Activated CD8-positive, alpha-beta memory T cell treated with anti-CD3 and anti-CD28 coated beads, Interleukin-2, amount 10 ng/mL, durations not matched to agents 7 days and 5 days (primary cell): ENCODE measurements around the gene ZDHHC19. TPM values are rescaled to one million over a fixed set of nuclear protein-coding genes. Genes with fewer than 3 reads are reported as not detected.
"Not testable (repeated sequence)": the region's sequence is repeated elsewhere in the genome, so short reads cannot be mapped to it uniquely, and the experiment has no call there.

Source experiments
- ATAC-seq: fragments of 150-1000 bp; cut with Tn5 transposase; one replicate; pipeline ENCODE4 v1.10.0; 2021; ENCODE audit warnings: moderate library complexity
- CTCF ChIA-PET: fragments of 350-600 bp; sonication (Branson Sonifier 250); formaldehyde crosslinking; loops from one replicate; lab custom pipeline; 2021; ENCODE audit warnings: antibody characterized with exemption; lab: Charles Lee
- DNase-seq: peaks from one replicate; pipeline ENCODE4 v3.0.0-alpha.2; 2020
- H3K27ac Mint-ChIP-seq: one replicate; pipeline ENCODE4 v1.8.0; 2021; ENCODE audit warnings: mild to moderate bottlenecking, mixed read lengths
- H3K27me3 Mint-ChIP-seq: one replicate; pipeline ENCODE4 v1.8.0; 2021; ENCODE audit warnings: mixed read lengths
- H3K36me3 Mint-ChIP-seq: one replicate; pipeline ENCODE4 v1.8.0; 2021; ENCODE audit warnings: mild to moderate bottlenecking, mixed read lengths
- H3K4me1 Mint-ChIP-seq: one replicate; pipeline ENCODE4 v1.8.0; 2021; ENCODE audit warnings: mixed read lengths
- H3K4me3 Mint-ChIP-seq: one replicate; pipeline ENCODE4 v1.8.0; 2021; ENCODE audit warnings: mild to moderate bottlenecking, moderate library complexity, mixed read lengths
- H3K9me3 Mint-ChIP-seq: one replicate; pipeline ENCODE4 v1.8.0; 2022; ENCODE audit warnings: low read depth, mixed read lengths
- total RNA-seq, 2 experiments: library from RNA; stranded (reverse); gene quantifications; one replicate each; pipeline ENCODE4 v1.2.3, GENCODE V29; 2021

Gene ZDHHC19
- total RNA-seq, 2 experiments from 2014 or later: not detected

- H3K9me3 Mint-ChIP-seq: no peaks in the 10 kb centered on the region
- peak overlapping the region; percentile 40 for H3K27ac Mint-ChIP-seq
- no peaks in the 10 kb centered on the region for H3K36me3 Mint-ChIP-seq
- DNase-seq (peak; percentile 81), ATAC-seq (peak; percentile 95)
- H3K4me1 Mint-ChIP-seq: peaks cover 21% of the 10 kb centered on the region
- H3K27me3 Mint-ChIP-seq: peaks cover 5% of the 10 kb centered on the region
- H3K4me3 Mint-ChIP-seq: peak overlapping the region; percentile 72
- CTCF ChIA-PET: interaction anchor here (1.1 to 1.8 kb wide), 4 partner anchors 16 to 147 kb away, joined by 3 to 7 read pairs (median 4); no protein-coding TSS in a partner anchor
Measured at GRCh38 chr3:196219194-196219969, 8.2 kb upstream of the ZDHHC19 start.

GRCh38 chr3:196218155-196218712 is 7.0 kb upstream of the ZDHHC19 start:
- no peaks in the 10 kb centered on the region for H3K36me3 Mint-ChIP-seq
- H3K27ac Mint-ChIP-seq: no peak overlapping the region

GRCh38 chr3:196217307-196218154 is 6.3 kb upstream of the ZDHHC19 start:
- Mint-ChIP-seq H3K4me1 (peaks cover 21% of the 10 kb centered on the region), H3K27ac (no peak overlapping the region), H3K36me3 (no peaks in the 10 kb centered on the region), H3K9me3 (no peaks in the 10 kb centered on the region), H3K27me3 (no peaks in the 10 kb centered on the region), H3K4me3 (no peak overlapping the region)
- CTCF ChIA-PET: interaction anchor here (1.8 kb wide), 1 partner anchor 143 kb away, joined by 5 read pairs; no protein-coding TSS in a partner anchor
- ATAC-seq: no peak
- DNase-seq: no peak

More at GRCh38 chr3:196218155-196218712, 7.0 kb upstream of the ZDHHC19 start:
- H3K4me1 Mint-ChIP-seq: peaks cover 21% of the 10 kb centered on the region
- CTCF ChIA-PET: interaction anchor here (1.1 to 1.8 kb wide), 3 partner anchors 22 to 145 kb away, joined by 4 to 7 read pairs (median 5); no protein-coding TSS in a partner anchor
- H3K27me3 Mint-ChIP-seq: peaks cover 4% of the 10 kb centered on the region
- DNase-seq (no peak), ATAC-seq (no peak)
- no peaks in the 10 kb centered on the region for H3K9me3 Mint-ChIP-seq
- no peak overlapping the region for H3K4me3 Mint-ChIP-seq

DNA sequence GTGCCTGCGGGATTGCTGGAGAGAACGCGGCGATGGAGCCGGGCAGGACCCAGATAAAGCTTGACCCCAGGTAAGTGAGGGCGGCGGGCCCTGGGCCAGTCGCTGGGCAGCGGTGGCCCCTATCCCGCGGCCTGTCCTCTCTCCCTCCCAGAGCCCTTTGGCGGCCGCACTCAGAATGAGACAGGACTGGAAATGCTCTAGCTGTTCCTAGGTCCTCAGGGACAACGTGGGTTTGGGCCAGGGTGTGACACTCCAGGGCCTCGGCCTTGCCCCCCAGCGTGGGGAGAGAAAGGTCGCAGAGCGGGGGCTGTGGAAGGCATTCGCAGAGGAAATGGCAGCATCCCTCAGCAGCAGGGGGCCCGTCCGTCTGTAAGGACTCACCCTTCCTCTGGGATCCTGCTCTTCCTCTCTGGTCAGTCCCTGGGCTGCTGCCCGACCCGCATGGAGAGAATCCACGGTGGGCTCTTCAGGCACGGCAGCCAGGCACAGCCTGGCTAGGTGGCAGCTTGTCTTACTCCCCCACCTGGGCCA is 5.5 kb upstream of the ZDHHC19 start:
- ATAC-seq (no peak), DNase-seq (no peak)
- Mint-ChIP-seq H3K4me1 (peaks cover 21% of the 10 kb centered on the region), H3K27me3 (no peaks in the 10 kb centered on the region), H3K27ac (no peak overlapping the region), H3K4me3 (no peak overlapping the region), H3K9me3 (no peaks in the 10 kb centered on the region), H3K36me3 (no peaks in the 10 kb centered on the region)
- CTCF ChIA-PET: no interaction called here

DNA sequence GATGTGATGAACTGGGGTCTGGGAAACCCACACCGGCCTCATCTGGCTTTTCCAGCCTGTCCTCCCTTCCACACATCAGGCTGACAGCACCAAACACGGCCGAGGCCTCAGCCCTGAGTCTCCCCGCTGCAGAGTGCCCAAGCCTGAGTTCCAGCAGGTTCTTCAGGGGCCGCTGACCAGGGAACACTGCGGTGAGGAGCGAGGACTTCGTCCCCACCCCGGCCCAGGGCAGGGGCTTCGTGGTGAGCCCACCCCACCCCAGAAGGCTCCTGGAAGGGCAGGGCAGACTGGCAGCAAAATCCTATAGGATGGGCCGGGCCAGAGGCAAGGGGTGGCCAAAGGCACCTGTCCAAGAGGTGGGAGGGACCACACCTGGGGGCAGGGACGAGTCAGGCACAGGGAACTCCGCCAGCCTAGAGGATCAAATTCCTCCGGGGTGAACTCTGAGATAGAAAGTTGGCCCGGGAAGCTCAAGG is 4.9 kb upstream of the ZDHHC19 start, which contains the start of gene SLC51A:
SLC51A (plus strand) TSS at position 446 of the 476 bp plus-strand sequence. CDS start 179 bp downstream, outside the sequence.
- Mint-ChIP-seq H3K36me3 (no peaks in the 10 kb centered on the region), H3K4me3 (no peak within 1 kb of the TSS), H3K4me1 (peaks cover 21% of the 10 kb centered on the region), H3K27ac (no peak within 1 kb of the TSS), H3K9me3 (no peaks in the 10 kb centered on the region), H3K27me3 (no peaks in the 10 kb centered on the region)
- ATAC-seq: no peak
- CTCF ChIA-PET: no interaction called here
- no peak for DNase-seq

GRCh38 chr3:196215493-196216020 is 4.4 kb upstream of the ZDHHC19 start:
- DNase-seq: no peak
- no peaks in the 10 kb centered on the region for H3K9me3 Mint-ChIP-seq
- ATAC-seq: no peak
- H3K27me3 Mint-ChIP-seq: no peaks in the 10 kb centered on the region
- H3K4me1 Mint-ChIP-seq: peaks cover 21% of the 10 kb centered on the region
- no peaks in the 10 kb centered on the region for H3K36me3 Mint-ChIP-seq
- H3K27ac Mint-ChIP-seq: no peak overlapping the region
- H3K4me3 Mint-ChIP-seq: no peak overlapping the region
- CTCF ChIA-PET: no interaction called here

GRCh38 chr3:196214783-196215441 is 3.7 kb upstream of the ZDHHC19 start:
- CTCF ChIA-PET: no interaction called here
- DNase-seq (no peak), ATAC-seq (no peak)
- Mint-ChIP-seq H3K27ac (no peak overlapping the region), H3K4me3 (no peak overlapping the region), H3K27me3 (no peaks in the 10 kb centered on the region), H3K4me1 (peaks cover 18% of the 10 kb centered on the region), H3K36me3 (no peaks in the 10 kb centered on the region), H3K9me3 (no peaks in the 10 kb centered on the region)

DNA sequence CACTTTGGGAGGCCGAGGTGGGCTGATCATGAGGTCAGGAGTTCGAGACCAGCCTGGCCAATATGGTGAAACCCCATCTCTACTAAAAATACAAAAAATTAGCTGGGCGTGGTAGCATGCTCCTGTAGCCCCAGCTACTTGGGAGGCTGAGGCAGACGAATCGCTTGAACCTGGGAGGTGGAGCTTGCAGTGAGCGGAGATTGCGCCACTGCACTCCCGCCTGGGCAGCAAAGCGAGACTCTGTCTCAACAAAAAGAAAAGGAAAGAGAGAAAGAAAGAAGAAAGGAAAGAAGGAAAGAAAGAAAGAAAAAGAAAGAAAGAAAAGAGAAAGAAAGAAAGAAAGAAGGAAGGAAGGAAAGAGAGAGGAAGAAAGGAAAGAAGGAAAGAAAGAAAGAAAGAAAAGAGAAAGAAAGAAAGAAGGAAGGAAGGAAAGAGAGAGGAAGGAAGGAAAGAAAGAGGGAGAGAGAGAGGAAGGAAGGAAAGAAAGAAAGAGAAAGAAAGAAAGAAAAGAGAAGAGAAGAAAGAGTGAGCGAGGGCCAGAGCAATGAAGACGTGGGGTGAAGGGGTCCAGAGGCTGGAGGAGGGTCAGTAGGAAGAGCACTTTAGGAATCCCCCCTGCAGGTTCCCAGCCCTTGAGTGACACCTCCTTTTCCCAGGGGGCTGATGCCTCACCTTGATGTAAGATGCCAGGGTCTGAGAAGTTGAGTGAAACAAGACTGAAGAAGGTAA is 1.1 kb downstream of the ZDHHC19 start:
- H3K36me3 Mint-ChIP-seq, CTCF ChIA-PET, H3K4me3 Mint-ChIP-seq: not testable (repeated sequence)

DNA sequence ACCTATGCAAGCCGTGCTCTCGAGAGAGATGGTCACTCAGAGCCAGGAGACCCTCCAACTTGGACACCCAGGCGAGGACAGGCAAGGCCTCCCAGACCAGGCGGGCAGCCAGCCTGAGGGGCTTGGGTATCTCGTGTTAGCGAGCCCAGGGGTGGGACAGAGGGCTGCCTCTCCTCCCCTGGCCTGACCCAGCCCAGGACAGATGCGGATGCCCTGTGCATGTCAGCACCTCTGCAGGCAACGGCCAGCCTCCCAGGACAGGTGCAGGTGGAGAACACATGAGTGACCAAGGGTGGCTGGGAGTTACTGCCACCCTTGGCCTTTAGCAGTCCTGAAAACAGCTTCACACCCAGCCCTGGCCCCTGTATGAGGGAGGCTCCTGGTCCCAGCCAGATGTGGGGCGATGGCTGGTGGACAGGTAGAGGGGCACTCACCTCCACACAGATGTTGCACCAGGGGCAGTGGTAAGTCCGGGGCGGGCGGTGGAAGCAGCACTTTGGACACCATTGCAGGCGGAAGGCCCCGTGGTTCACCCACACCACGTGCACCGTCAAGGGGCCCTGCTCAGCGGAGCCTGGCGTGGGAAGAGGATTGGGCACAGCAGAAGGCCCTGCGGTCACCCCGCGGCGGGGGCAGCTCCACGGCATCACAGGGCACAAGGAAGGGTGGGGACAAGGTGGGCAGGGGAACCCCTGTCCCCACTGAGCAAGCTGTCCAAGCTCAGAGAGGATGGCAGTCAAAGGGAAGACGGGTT is 2.1 kb downstream of the ZDHHC19 start:
- no peak overlapping the region for H3K27ac Mint-ChIP-seq
- H3K36me3 Mint-ChIP-seq: no peaks in the 10 kb centered on the region
- H3K4me1 Mint-ChIP-seq: peaks cover 15% of the 10 kb centered on the region
- CTCF ChIA-PET: no interaction called here
- no peak for ATAC-seq
- peaks cover 23% of the 10 kb centered on the region for H3K27me3 Mint-ChIP-seq
- no peaks in the 10 kb centered on the region for H3K9me3 Mint-ChIP-seq
- H3K4me3 Mint-ChIP-seq: peak overlapping the region; percentile 77
- no peak for DNase-seq

More for the DNA sequence above, 1.1 kb downstream of the ZDHHC19 start:
- not testable (repeated sequence) for DNase-seq, H3K9me3 Mint-ChIP-seq, ATAC-seq, H3K27ac Mint-ChIP-seq
- Mint-ChIP-seq H3K4me1 (peaks cover 14% of the 10 kb centered on the region), H3K27me3 (peaks cover 16% of the 10 kb centered on the region)

DNA sequence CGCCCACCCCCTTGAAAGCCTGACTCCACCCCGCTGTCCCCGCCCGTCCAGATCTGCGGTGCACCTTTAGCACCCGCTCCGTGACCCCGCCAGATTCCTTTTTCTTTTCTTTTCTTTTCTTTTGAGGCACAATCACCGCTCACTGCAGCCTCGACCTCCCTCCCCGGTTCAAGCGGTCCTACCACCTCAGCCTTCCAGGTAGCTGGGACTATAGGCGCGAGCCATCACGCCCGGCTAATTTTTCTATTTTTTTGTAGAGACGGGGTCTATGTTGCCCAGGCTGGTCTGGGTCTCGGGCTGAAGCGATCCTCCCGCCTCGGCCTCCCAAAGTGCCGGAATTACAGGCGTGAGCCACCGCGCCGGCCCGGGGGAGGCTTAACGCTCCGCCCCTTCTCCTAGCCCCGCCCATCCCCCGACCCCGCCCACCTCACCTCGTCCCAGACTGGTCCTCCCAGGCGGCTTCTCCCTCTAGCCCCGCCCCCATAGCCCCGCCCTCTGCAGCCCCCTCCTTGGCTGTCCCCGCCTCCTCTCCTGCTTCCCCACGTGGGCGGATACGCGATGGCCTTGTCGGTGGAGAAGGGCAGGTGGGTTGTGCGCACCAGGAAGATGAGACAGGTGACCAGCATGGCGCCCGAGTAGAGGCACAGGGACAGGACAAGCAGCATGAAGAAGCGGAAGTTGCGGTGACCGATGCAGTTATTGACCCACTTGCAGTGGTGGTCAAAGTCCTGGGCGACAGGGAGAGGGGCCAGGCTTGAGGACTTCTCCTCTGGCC is 3.2 kb downstream of the ZDHHC19 start:
- Mint-ChIP-seq H3K4me3 (peak overlapping the region; percentile 77), H3K36me3 (no peaks in the 10 kb centered on the region), H3K9me3 (no peaks in the 10 kb centered on the region), H3K4me1 (peaks cover 15% of the 10 kb centered on the region), H3K27me3 (peaks cover 32% of the 10 kb centered on the region), H3K27ac (peak overlapping the region; percentile 44)
- CTCF ChIA-PET: interaction anchor here (0.9 to 1.2 kb wide), 2 partner anchors 11 to 358 kb away, joined by 3 to 5 read pairs; no protein-coding TSS in a partner anchor
- ATAC-seq (peak; percentile 83), DNase-seq (peak; percentile 72)
